ENCODE results near the gene EEF1AKMT1.

DNA sequence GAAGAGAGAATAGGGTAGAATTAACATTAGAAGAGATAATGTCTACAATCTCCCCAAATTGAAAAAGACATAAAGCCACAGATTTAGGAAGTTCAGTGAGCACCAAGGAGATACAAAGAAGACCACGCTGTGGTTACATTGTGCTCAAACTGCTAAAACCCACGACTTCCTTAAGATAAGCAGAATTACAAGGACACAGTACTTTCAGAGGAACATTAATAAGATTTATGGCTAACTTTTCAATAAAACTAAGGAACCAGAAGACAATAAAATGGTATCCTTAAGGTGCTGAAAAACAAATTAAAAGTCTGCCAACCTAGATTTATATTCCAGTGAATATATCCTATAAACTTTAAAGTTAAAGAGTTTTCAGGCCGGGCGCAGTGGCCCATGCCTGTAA lies 77.7 kb downstream of the EEF1AKMT1 start:
- no peak for TF ChIP-seq POLR2A (IDR thresholded peaks at IDR 0.05)
- TF ChIP-seq, protein P1, sequence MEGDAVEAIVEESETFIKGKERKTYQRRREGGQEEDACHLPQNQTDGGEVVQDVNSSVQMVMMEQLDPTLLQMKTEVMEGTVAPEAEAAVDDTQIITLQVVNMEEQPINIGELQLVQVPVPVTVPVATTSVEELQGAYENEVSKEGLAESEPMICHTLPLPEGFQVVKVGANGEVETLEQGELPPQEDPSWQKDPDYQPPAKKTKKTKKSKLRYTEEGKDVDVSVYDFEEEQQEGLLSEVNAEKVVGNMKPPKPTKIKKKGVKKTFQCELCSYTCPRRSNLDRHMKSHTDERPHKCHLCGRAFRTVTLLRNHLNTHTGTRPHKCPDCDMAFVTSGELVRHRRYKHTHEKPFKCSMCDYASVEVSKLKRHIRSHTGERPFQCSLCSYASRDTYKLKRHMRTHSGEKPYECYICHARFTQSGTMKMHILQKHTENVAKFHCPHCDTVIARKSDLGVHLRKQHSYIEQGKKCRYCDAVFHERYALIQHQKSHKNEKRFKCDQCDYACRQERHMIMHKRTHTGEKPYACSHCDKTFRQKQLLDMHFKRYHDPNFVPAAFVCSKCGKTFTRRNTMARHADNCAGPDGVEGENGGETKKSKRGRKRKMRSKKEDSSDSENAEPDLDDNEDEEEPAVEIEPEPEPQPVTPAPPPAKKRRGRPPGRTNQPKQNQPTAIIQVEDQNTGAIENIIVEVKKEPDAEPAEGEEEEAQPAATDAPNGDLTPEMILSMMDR (IDR thresholded peaks at IDR 0.05): no peak
